PC-9 (cell line): Measurements from ENCODE around the gene CFAP119. TPM values are rescaled to one million over a fixed set of nuclear protein-coding genes. Genes with fewer than 3 reads are reported as not detected.

Experiments
- BruUV-seq: library from RNA; stranded (reverse); fragments of 400-500 nt; replicated peaks from 2 replicates; lab custom pipeline; 2021; lab: Mats Ljungman, UMichigan
- CTCF ChIA-PET: fragments of 300-600 bp; sonication (Branson Sonifier 250); formaldehyde crosslinking; loops from one replicate; lab custom pipeline; 2022; ENCODE audit warnings: antibody characterized with exemption; lab: Charles Lee
- POLR2A ChIA-PET: fragments of 300-600 bp; sonication (Branson Sonifier 250); formaldehyde crosslinking; loops from one replicate; lab custom pipeline; 2022; ENCODE audit warnings: antibody characterized with exemption; ENCODE audit not compliant: unreplicated experiment; lab: Charles Lee
- DNase-seq, 2 experiments: peaks; one replicate each; pipeline versions ENCODE4 v3.0.0 to v3.0.0-alpha.2; 2015 to 2022; ENCODE audit warnings: mixed read lengths in 1 of 2
- H2AFZ ChIP-seq: fragments of 200-600 bp; sonication (generic); 2 replicates; pipeline ENCODE4 v1.8.1; 2017; ENCODE audit warnings: antibody characterized with exemption
- H3F3A ChIP-seq: fragments of 200-600 bp; sonication (generic); 2 replicates; pipeline ENCODE4 v1.8.1; 2017; ENCODE audit warnings: antibody characterized with exemption, mild to moderate bottlenecking, low read depth; ENCODE audit not compliant: insufficient read depth
- H3K27ac ChIP-seq: fragments of 200-600 bp; sonication (generic); 2 replicates; pipeline ENCODE4 v1.6.1; 2016; ENCODE audit warnings: mixed run types
- H3K27me3 ChIP-seq: fragments of 200-600 bp; sonication (generic); 2 replicates; pipeline ENCODE4 v1.6.1; 2016; ENCODE audit warnings: low read depth, mixed run types; ENCODE audit not compliant: insufficient read depth
- H3K36me3 ChIP-seq: fragments of 200-600 bp; sonication (generic); 2 replicates; pipeline ENCODE4 v1.6.1; 2016; ENCODE audit warnings: low read depth, mixed run types
- H3K4me1 ChIP-seq: fragments of 200-600 bp; sonication (generic); replicated peaks from 2 replicates; pipeline ENCODE4 v1.6.1; 2016; ENCODE audit warnings: mixed run types; ENCODE audit not compliant: insufficient read depth
- H3K4me2 ChIP-seq: fragments of 200-600 bp; sonication (generic); 2 replicates; pipeline ENCODE4 v1.6.1; 2017; ENCODE audit warnings: mixed run types
- H3K4me3 ChIP-seq: fragments of 200-600 bp; sonication (generic); 2 replicates; pipeline ENCODE4 v1.6.1; 2016; ENCODE audit warnings: mixed run types
- H3K79me2 ChIP-seq: fragments of 200-600 bp; sonication (generic); 2 replicates; pipeline ENCODE4 v1.6.1; 2017; ENCODE audit warnings: low read depth, mixed run types
- H3K9me2 ChIP-seq: fragments of 200-600 bp; sonication (generic); 2 replicates; pipeline ENCODE4 v1.8.1; 2017; ENCODE audit warnings: mild to moderate bottlenecking; ENCODE audit not compliant: insufficient read depth
- H3K9me3 ChIP-seq: fragments of 200-600 bp; sonication (generic); 2 replicates; pipeline ENCODE4 v1.8.1; 2016; ENCODE audit warnings: low read depth; ENCODE audit not compliant: insufficient read depth
- H4K20me1 ChIP-seq: fragments of 200-600 bp; sonication (generic); 2 replicates; pipeline ENCODE4 v1.8.1; 2017; ENCODE audit not compliant: insufficient read depth
- EZH2 ChIP-seq: fragments of 200-600 bp; sonication (generic); IDR thresholded peaks from 2 replicates; pipeline ENCODE4 v1.8.0; 2017; ENCODE audit warnings: antibody characterized with exemption, low read depth
- intact Hi-C: fragments of 100-400 bp; cut with micrococcal nuclease; formaldehyde crosslinking; loops from one replicate; pipeline ENCODE4 v1.10.0; 2022; ENCODE audit not compliant: unreplicated experiment
- total RNA-seq: library from RNA; stranded (reverse); gene quantifications from 2 replicates; pipeline ENCODE4 v1.2.3, GENCODE V29; 2021
- TF ChIP-seq, protein P1 (sequence below): fragments of 200-600 bp; sonication (generic); conservative IDR thresholded peaks from 2 replicates; pipeline ENCODE4 v1.6.1; 2017; ENCODE audit warnings: mixed run types, antibody characterized with exemption, mild to moderate bottlenecking, moderate library complexity

Gene CFAP119
- total RNA-seq, 1 experiment from 2014 or later = 19.9 TPM

GRCh38 chr16:30808146-30808545 is 46.3 kb upstream of the CFAP119 start:
- H3K79me2 ChIP-seq = no peaks in the 10 kb centered on the region
- H3K9me2 ChIP-seq = no peaks in the 10 kb centered on the region
- peaks cover 30% of the 10 kb centered on the region for H3F3A ChIP-seq
- DNase-seq = no peak
- H4K20me1 ChIP-seq = no peaks in the 10 kb centered on the region
- no peaks in the 10 kb centered on the region for H3K27me3 ChIP-seq
- no peak overlapping the region for H3K4me3 ChIP-seq
- no peak overlapping the region for H3K4me2 ChIP-seq
- ChIA-PET CTCF (interaction anchor here (0.6 kb wide), 1 partner anchor 167 kb away, joined by 3 read pairs; no protein-coding TSS in a partner anchor), POLR2A (no interaction called here)
- H2AFZ ChIP-seq = no peak overlapping the region
- H3K4me1 ChIP-seq = peaks cover 12% of the 10 kb centered on the region
- TF ChIP-seq EZH2 = no peak
- TF ChIP-seq, protein P1, sequence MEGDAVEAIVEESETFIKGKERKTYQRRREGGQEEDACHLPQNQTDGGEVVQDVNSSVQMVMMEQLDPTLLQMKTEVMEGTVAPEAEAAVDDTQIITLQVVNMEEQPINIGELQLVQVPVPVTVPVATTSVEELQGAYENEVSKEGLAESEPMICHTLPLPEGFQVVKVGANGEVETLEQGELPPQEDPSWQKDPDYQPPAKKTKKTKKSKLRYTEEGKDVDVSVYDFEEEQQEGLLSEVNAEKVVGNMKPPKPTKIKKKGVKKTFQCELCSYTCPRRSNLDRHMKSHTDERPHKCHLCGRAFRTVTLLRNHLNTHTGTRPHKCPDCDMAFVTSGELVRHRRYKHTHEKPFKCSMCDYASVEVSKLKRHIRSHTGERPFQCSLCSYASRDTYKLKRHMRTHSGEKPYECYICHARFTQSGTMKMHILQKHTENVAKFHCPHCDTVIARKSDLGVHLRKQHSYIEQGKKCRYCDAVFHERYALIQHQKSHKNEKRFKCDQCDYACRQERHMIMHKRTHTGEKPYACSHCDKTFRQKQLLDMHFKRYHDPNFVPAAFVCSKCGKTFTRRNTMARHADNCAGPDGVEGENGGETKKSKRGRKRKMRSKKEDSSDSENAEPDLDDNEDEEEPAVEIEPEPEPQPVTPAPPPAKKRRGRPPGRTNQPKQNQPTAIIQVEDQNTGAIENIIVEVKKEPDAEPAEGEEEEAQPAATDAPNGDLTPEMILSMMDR = no peak
- no peaks in the 10 kb centered on the region for H3K36me3 ChIP-seq
- BruUV-seq = no TSS peak
- no peak overlapping the region for H3K27ac ChIP-seq
- H3K9me3 ChIP-seq = no peaks in the 10 kb centered on the region
- intact Hi-C loops = no loop called here

DNA sequence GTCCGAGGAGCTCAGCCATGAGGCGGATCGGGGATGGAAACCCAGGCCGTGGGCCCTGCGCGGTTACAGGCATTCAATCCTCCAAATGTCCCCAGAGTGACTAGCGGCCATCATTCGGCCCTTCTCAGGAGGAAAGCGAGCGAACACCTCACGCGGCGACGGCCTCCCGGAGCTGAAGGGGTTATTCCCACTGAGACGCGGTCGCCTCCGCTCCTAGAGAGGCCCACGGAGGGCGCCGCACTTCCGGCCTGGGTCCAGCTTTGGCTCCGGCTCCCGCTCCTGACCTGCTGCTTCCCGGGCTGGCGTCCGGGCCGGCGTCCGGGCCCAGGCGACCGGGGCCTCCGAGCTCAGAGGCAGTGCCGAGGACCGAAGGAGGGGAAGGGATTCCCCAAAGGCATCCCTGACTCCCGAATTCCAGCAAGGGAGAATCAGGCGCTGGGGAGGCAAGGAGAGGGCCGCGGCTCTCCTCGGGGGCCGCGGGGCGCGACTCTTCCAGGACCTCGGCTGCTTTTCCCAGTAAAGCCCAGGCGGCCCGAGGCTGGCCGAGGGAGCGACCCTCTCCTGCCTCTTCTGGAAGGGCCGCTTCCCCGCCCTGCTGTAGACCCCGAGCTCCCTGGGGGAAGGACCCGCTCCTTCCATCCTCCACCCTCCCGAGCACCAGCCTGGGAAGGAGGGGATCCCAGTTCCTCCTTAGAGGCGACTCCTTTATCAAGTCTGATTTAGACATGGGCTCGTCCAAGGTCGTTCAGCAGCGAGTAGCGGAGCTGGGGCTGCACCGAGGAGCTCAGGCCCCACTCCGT is 43.7 kb upstream of the CFAP119 start:
- Histone ChIP-seq H3K79me2 (no peaks in the 10 kb centered on the region), H3K27ac (peak overlapping the region; percentile 60), H2AFZ (peak overlapping the region; percentile 96), H3K9me2 (no peaks in the 10 kb centered on the region), H3K36me3 (no peaks in the 10 kb centered on the region), H3K27me3 (no peaks in the 10 kb centered on the region), H4K20me1 (no peaks in the 10 kb centered on the region), H3K4me3 (peak overlapping the region; percentile 78), H3K9me3 (no peaks in the 10 kb centered on the region), H3F3A (peaks cover 30% of the 10 kb centered on the region), H3K4me1 (peaks cover 12% of the 10 kb centered on the region), H3K4me2 (peak overlapping the region; percentile 93)
- BruUV-seq = no TSS peak
- DNase-seq = peak; percentile 61 to 87
- TF ChIP-seq, protein P1 = no peak; the same call in 1 of the 2 replicates
- TF ChIP-seq EZH2 = no peak
- POLR2A ChIA-PET = interaction anchor here (0.6 to 2.4 kb wide), 10 partner anchors 8 to 428 kb away, joined by 3 to 19 read pairs (median 6); partner anchors contain the start of genes KAT8 and ZNF629
- intact Hi-C loops = loop anchor here (1.0 to 2.0 kb wide), 4 partner anchors 18 to 146 kb away; partner anchors contain the start of gene ZNF629
- CTCF ChIA-PET = interaction anchor here (0.6 to 1.3 kb wide), 6 partner anchors 9 to 136 kb away, joined by 3 to 13 read pairs (median 4); partner anchors contain the start of gene ZNF629

DNA sequence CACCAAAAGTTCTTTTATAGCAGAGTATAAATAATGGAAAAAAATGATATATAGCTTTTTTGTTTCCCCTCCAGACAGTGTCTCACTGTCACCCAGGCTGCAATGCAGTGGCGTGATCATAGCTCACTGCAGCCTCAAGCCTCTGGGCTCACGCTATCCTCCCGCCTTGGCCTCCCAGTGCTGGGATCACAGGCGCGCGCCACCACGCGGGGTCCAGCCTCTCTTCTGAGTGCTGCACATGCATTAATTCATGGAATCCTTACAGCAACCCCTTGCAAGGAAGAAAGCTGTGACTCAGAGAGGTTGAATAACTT is 43.2 kb upstream of the CFAP119 start:
- Histone ChIP-seq H3K27ac (peak overlapping the region; percentile 60; the same call in 1 of the 2 replicates), H3K9me3 (no peaks in the 10 kb centered on the region), H3K4me2 (peak overlapping the region; percentile 93), H3F3A (peaks cover 30% of the 10 kb centered on the region), H3K9me2 (no peaks in the 10 kb centered on the region), H3K27me3 (no peaks in the 10 kb centered on the region), H3K79me2 (no peaks in the 10 kb centered on the region), H3K4me1 (peaks cover 12% of the 10 kb centered on the region), H3K4me3 (peak overlapping the region; percentile 78), H4K20me1 (no peaks in the 10 kb centered on the region), H3K36me3 (no peaks in the 10 kb centered on the region), H2AFZ (peak overlapping the region; percentile 96)
- DNase-seq = no peak
- TF ChIP-seq, protein P1 = no peak
- no peak for TF ChIP-seq EZH2
- ChIA-PET CTCF (interaction anchor here (0.6 to 1.0 kb wide), 5 partner anchors 9 to 137 kb away, joined by 3 to 13 read pairs (median 6); partner anchors contain the start of gene ZNF629), POLR2A (interaction anchor here (0.6 to 2.4 kb wide), 6 partner anchors 18 to 427 kb away, joined by 3 to 19 read pairs (median 10); partner anchors contain the start of gene ZNF629)
- no TSS peak for BruUV-seq
- intact Hi-C loops = loop anchor here (1.0 to 2.0 kb wide), 2 partner anchors 18 to 70 kb away; partner anchors contain the start of gene ZNF629
